OCI-LY1 (cell line): ENCODE data around the gene PSTPIP1.

Experiments
- H2AFZ ChIP-seq: fragments of 200-600 bp; sonication (generic), shearing (Covaris generic); 2 replicates; pipeline ENCODE4 v1.6.0; 2014; ENCODE audit warnings: antibody characterized with exemption, mild to moderate bottlenecking, low read length
- H3F3A ChIP-seq: fragments of 200-600 bp; sonication (generic), shearing (Covaris generic); 2 replicates; pipeline ENCODE4 v1.6.0; 2014; ENCODE audit warnings: mild to moderate bottlenecking, antibody characterized with exemption, low read length, moderate library complexity; ENCODE audit not compliant: insufficient read depth
- H3K27ac ChIP-seq: fragments of 200-600 bp; sonication (generic); 2 replicates; pipeline ENCODE4 v1.5.1; 2014; ENCODE audit warnings: low read length, mixed run types, mild to moderate bottlenecking, low read depth; ENCODE audit not compliant: poor library complexity, severe bottlenecking
- H3K27me3 ChIP-seq: fragments of 200-600 bp; sonication (generic); 2 replicates; pipeline ENCODE4 v1.6.0; 2014; ENCODE audit warnings: antibody characterized with exemption, mild to moderate bottlenecking, low read length, moderate library complexity; ENCODE audit not compliant: insufficient read depth
- H3K36me3 ChIP-seq: fragments of 200-600 bp; sonication (generic); 2 replicates; pipeline ENCODE4 v1.6.1; 2014; ENCODE audit warnings: mild to moderate bottlenecking, antibody characterized with exemption, low read length, moderate library complexity, mixed read lengths; ENCODE audit not compliant: insufficient read depth
- H3K4me1 ChIP-seq: fragments of 200-600 bp; sonication (generic); 2 replicates; pipeline ENCODE4 v1.5.1; 2014; ENCODE audit warnings: mild to moderate bottlenecking, low read length, moderate library complexity; ENCODE audit not compliant: insufficient read depth, severe bottlenecking
- H3K4me2 ChIP-seq: fragments of 200-600 bp; sonication (generic), shearing (Covaris generic); 2 replicates; pipeline ENCODE4 v1.6.1; 2014; ENCODE audit warnings: low read length
- H3K4me3 ChIP-seq: fragments of 200-600 bp; sonication (generic); 2 replicates; pipeline ENCODE4 v1.5.1; 2014; ENCODE audit warnings: low read length, low read depth, mild to moderate bottlenecking, mixed read lengths; ENCODE audit not compliant: poor library complexity, severe bottlenecking
- H3K79me2 ChIP-seq: fragments of 200-600 bp; shearing (Covaris generic); 2 replicates; pipeline ENCODE4 v1.6.1; 2016; ENCODE audit warnings: mixed run types, low read length, mixed read lengths; ENCODE audit not compliant: insufficient read depth
- H3K9ac ChIP-seq: fragments of 200-600 bp; sonication (generic), shearing (Covaris generic); 2 replicates; pipeline ENCODE4 v1.6.1; 2014; ENCODE audit warnings: mild to moderate bottlenecking, low read length, mixed read lengths
- H3K9me2 ChIP-seq: fragments of 200-600 bp; sonication (generic), shearing (Covaris generic); 2 replicates; pipeline ENCODE4 v1.6.1; 2014; ENCODE audit warnings: low read depth, mild to moderate bottlenecking, low read length, mixed read lengths
- H3K9me3 ChIP-seq: fragments of 200-600 bp; shearing (Covaris generic); 2 replicates; pipeline ENCODE4 v1.6.1; 2014; ENCODE audit warnings: low read length, mixed read lengths
- H4K20me1 ChIP-seq: fragments of 200-600 bp; sonication (generic), shearing (Covaris generic); 2 replicates; pipeline ENCODE4 v1.6.0; 2016; ENCODE audit warnings: mild to moderate bottlenecking, low read length; ENCODE audit not compliant: insufficient read depth
- CTCF ChIP-seq: fragments of 200-600 bp; sonication (generic), shearing (Covaris generic); IDR thresholded peaks from 2 replicates; pipeline ENCODE4 v1.5.1; 2017; ENCODE audit warnings: mild to moderate bottlenecking, antibody characterized with exemption, low read length, moderate library complexity, mixed read lengths
- EZH2 ChIP-seq: fragments of 200-600 bp; sonication (generic), shearing (Covaris generic); IDR thresholded peaks from 2 replicates; pipeline ENCODE4 v1.8.0; 2017; ENCODE audit warnings: borderline replicate concordance, mixed run types, mild to moderate bottlenecking, antibody characterized with exemption, low read length, moderate library complexity, mixed read lengths

Gene PSTPIP1

GRCh38 chr15:77012868-77013267, 17.9 kb downstream of the PSTPIP1 start:
- Histone ChIP-seq H3K27ac (no peak overlapping the region), H3K9me2 (no peaks in the 10 kb centered on the region), H2AFZ (no peak overlapping the region), H3K9ac (no peak overlapping the region), H3K9me3 (no peaks in the 10 kb centered on the region), H3K4me1 (no peaks in the 10 kb centered on the region), H3F3A (no peaks in the 10 kb centered on the region), H3K36me3 (no peaks in the 10 kb centered on the region), H3K79me2 (no peaks in the 10 kb centered on the region), H3K4me2 (no peak overlapping the region), H4K20me1 (no peaks in the 10 kb centered on the region), H3K4me3 (no peak overlapping the region), H3K27me3 (0 out of 2 replicates have a peak, but pooled peaks cover 10% of the 10 kb centered on the region)
- TF ChIP-seq EZH2 = no peak

- no peak overlapping the region for H3K27ac ChIP-seq
- H3K79me2 ChIP-seq = no peaks in the 10 kb centered on the region
- H3K9me2 ChIP-seq = no peaks in the 10 kb centered on the region
- no peaks in the 10 kb centered on the region for H3K36me3 ChIP-seq
- H3K4me1 ChIP-seq = no peaks in the 10 kb centered on the region
- TF ChIP-seq CTCF (no peak), EZH2 (no peak)
- no peaks in the 10 kb centered on the region for H3K9me3 ChIP-seq
- 0 out of 2 replicates have a peak, but pooled peaks cover 10% of the 10 kb centered on the region for H3K27me3 ChIP-seq
- H4K20me1 ChIP-seq = no peaks in the 10 kb centered on the region
- H2AFZ ChIP-seq = no peak overlapping the region
- H3K4me3 ChIP-seq = no peak overlapping the region
- H3K4me2 ChIP-seq = no peak overlapping the region
- H3K9ac ChIP-seq = no peak overlapping the region
- no peaks in the 10 kb centered on the region for H3F3A ChIP-seq
These were observed 18.8 kb downstream of the PSTPIP1 start for GRCh38 chr15:77013776-77014131.

GRCh38 chr15:77014132-77015081, 19.5 kb downstream of the PSTPIP1 start:
- Histone ChIP-seq H3F3A (no peaks in the 10 kb centered on the region), H3K27ac (no peak overlapping the region), H3K4me1 (no peaks in the 10 kb centered on the region), H3K79me2 (no peaks in the 10 kb centered on the region), H3K9ac (no peak overlapping the region), H3K4me2 (no peak overlapping the region), H3K36me3 (no peaks in the 10 kb centered on the region), H4K20me1 (no peaks in the 10 kb centered on the region), H3K9me2 (no peaks in the 10 kb centered on the region), H3K4me3 (no peak overlapping the region), H2AFZ (no peak overlapping the region), H3K9me3 (no peaks in the 10 kb centered on the region), H3K27me3 (0 out of 2 replicates have a peak, but pooled peaks cover 10% of the 10 kb centered on the region)
- no peak for TF ChIP-seq EZH2

- H3K27me3 ChIP-seq = 0 out of 2 replicates have a peak, but pooled peaks cover 10% of the 10 kb centered on the region
- TF ChIP-seq CTCF = no peak
- TF ChIP-seq EZH2 = no peak
- no peak overlapping the region for H3K27ac ChIP-seq
- no peaks in the 10 kb centered on the region for H4K20me1 ChIP-seq
- H3K9ac ChIP-seq = no peak overlapping the region
- H3F3A ChIP-seq = no peaks in the 10 kb centered on the region
- no peaks in the 10 kb centered on the region for H3K36me3 ChIP-seq
- H3K4me3 ChIP-seq = no peak overlapping the region
- H3K9me3 ChIP-seq = no peaks in the 10 kb centered on the region
- H2AFZ ChIP-seq = no peak overlapping the region
- H3K4me2 ChIP-seq = no peak overlapping the region
- no peaks in the 10 kb centered on the region for H3K9me2 ChIP-seq
- no peaks in the 10 kb centered on the region for H3K79me2 ChIP-seq
- no peaks in the 10 kb centered on the region for H3K4me1 ChIP-seq
These were observed 20.9 kb downstream of the PSTPIP1 start for GRCh38 chr15:77015646-77016320.
